Measurements from ENCODE around the gene FTSJ3. TPM values are rescaled to one million over a fixed set of nuclear protein-coding genes. Genes with fewer than 3 reads are reported as not detected.

The FTSJ3 gene
- total and polyA plus RNA-seq, 4 donors = 26.1 to 49.8 (median 39.9) TPM

- H3K4me3 ChIP-seq (ENCODE audit: low read depth, low read length) = no peak overlapping the region
- WGBS (ENCODE audit: insufficient coverage) = 84% methylated on average over 8 of the region's 10 CpGs
- H3K27ac ChIP-seq (ENCODE audit: low read depth, low read length) = no peak overlapping the region
- H3K36me3 ChIP-seq (ENCODE audit: control insufficient read depth, insufficient read depth, low read length) = peaks cover 81% of the 10 kb centered on the region
- H3K9me3 ChIP-seq (ENCODE audit: control insufficient read depth, insufficient read depth, low read length) = no peaks in the 10 kb centered on the region
- DNase-seq (ENCODE audit: low read depth in 4 of 6, low spot score in 6 of 6) = no peak
- H3K27me3 ChIP-seq (ENCODE audit: control insufficient read depth, insufficient read depth, low read length) = no peaks in the 10 kb centered on the region
- no peaks in the 10 kb centered on the region for H3K4me1 ChIP-seq (ENCODE audit: control insufficient read depth, insufficient read depth, low read length)
These were observed 6.4 kb downstream of the FTSJ3 start for GRCh38 chr17:63820963-63821561.

GRCh38 chr17:63819585-63820537, 7.6 kb downstream of the FTSJ3 start:
- H3K4me3 ChIP-seq (ENCODE audit: low read depth, low read length) = no peak overlapping the region
- no peak overlapping the region for H3K27ac ChIP-seq (ENCODE audit: low read depth, low read length)
- no peaks in the 10 kb centered on the region for H3K4me1 ChIP-seq (ENCODE audit: control insufficient read depth, insufficient read depth, low read length)
- WGBS (ENCODE audit: insufficient coverage) = 86% methylated on average over 18 of the region's 21 CpGs
- no peak for DNase-seq (ENCODE audit: low read depth in 4 of 6, low spot score in 6 of 6)
- peaks cover 86% of the 10 kb centered on the region for H3K36me3 ChIP-seq (ENCODE audit: control insufficient read depth, insufficient read depth, low read length)
- H3K27me3 ChIP-seq (ENCODE audit: control insufficient read depth, insufficient read depth, low read length) = no peaks in the 10 kb centered on the region
- no peaks in the 10 kb centered on the region for H3K9me3 ChIP-seq (ENCODE audit: control insufficient read depth, insufficient read depth, low read length)

- 97% methylated on average over 4 of the region's 6 CpGs for WGBS (ENCODE audit: insufficient coverage)
- H3K36me3 ChIP-seq (ENCODE audit: control insufficient read depth, insufficient read depth, low read length) = peaks cover 86% of the 10 kb centered on the region
- H3K27ac ChIP-seq (ENCODE audit: low read depth, low read length) = no peak overlapping the region
These were observed 8.3 kb downstream of the FTSJ3 start for GRCh38 chr17:63819131-63819530.

GRCh38 chr17:63817736-63818385, 9.6 kb downstream of the FTSJ3 start:
- Histone ChIP-seq H3K4me3 (ENCODE audit: low read depth, low read length) (no peak overlapping the region), H3K4me1 (ENCODE audit: control insufficient read depth, insufficient read depth, low read length) (no peaks in the 10 kb centered on the region), H3K27me3 (ENCODE audit: control insufficient read depth, insufficient read depth, low read length) (no peaks in the 10 kb centered on the region), H3K36me3 (ENCODE audit: control insufficient read depth, insufficient read depth, low read length) (peaks cover 86% of the 10 kb centered on the region), H3K27ac (ENCODE audit: low read depth, low read length) (no peak overlapping the region), H3K9me3 (ENCODE audit: control insufficient read depth, insufficient read depth, low read length) (no peaks in the 10 kb centered on the region)
- DNase-seq (ENCODE audit: low read depth in 4 of 6, low spot score in 6 of 6) = no peak
- WGBS (ENCODE audit: insufficient coverage) = 85% methylated on average over 27 of the region's 27 CpGs

More at GRCh38 chr17:63819131-63819530, 8.3 kb downstream of the FTSJ3 start:
- no peak for DNase-seq (ENCODE audit: low read depth in 4 of 6, low spot score in 6 of 6)
- Histone ChIP-seq H3K27me3 (ENCODE audit: control insufficient read depth, insufficient read depth, low read length) (no peaks in the 10 kb centered on the region), H3K9me3 (ENCODE audit: control insufficient read depth, insufficient read depth, low read length) (no peaks in the 10 kb centered on the region), H3K4me1 (ENCODE audit: control insufficient read depth, insufficient read depth, low read length) (no peaks in the 10 kb centered on the region), H3K4me3 (ENCODE audit: low read depth, low read length) (no peak overlapping the region)

GRCh38 chr17:63816669-63817068, 10.8 kb downstream of the FTSJ3 start:
- Histone ChIP-seq H3K9me3 (ENCODE audit: control insufficient read depth, insufficient read depth, low read length) (no peaks in the 10 kb centered on the region), H3K36me3 (ENCODE audit: control insufficient read depth, insufficient read depth, low read length) (peaks cover 87% of the 10 kb centered on the region)
- WGBS (ENCODE audit: insufficient coverage) = 93% methylated on average over 4 of the region's 4 CpGs

GRCh38 chr17:63816123-63816522, 11.3 kb downstream of the FTSJ3 start:
- no peaks in the 10 kb centered on the region for H3K4me1 ChIP-seq (ENCODE audit: control insufficient read depth, insufficient read depth, low read length)
- no peak for DNase-seq (ENCODE audit: low read depth in 4 of 6, low spot score in 6 of 6)
- no peak overlapping the region for H3K4me3 ChIP-seq (ENCODE audit: low read depth, low read length)
- no peaks in the 10 kb centered on the region for H3K9me3 ChIP-seq (ENCODE audit: control insufficient read depth, insufficient read depth, low read length)
- WGBS (ENCODE audit: insufficient coverage) = 90% methylated on average over 2 of the region's 2 CpGs
- H3K36me3 ChIP-seq (ENCODE audit: control insufficient read depth, insufficient read depth, low read length) = peaks cover 87% of the 10 kb centered on the region
- H3K27me3 ChIP-seq (ENCODE audit: control insufficient read depth, insufficient read depth, low read length) = no peaks in the 10 kb centered on the region
- no peak overlapping the region for H3K27ac ChIP-seq (ENCODE audit: low read depth, low read length)

More at GRCh38 chr17:63816669-63817068, 10.8 kb downstream of the FTSJ3 start:
- Histone ChIP-seq H3K4me3 (ENCODE audit: low read depth, low read length) (no peak overlapping the region), H3K27ac (ENCODE audit: low read depth, low read length) (no peak overlapping the region), H3K4me1 (ENCODE audit: control insufficient read depth, insufficient read depth, low read length) (no peaks in the 10 kb centered on the region), H3K27me3 (ENCODE audit: control insufficient read depth, insufficient read depth, low read length) (no peaks in the 10 kb centered on the region)
- no peak for DNase-seq (ENCODE audit: low read depth in 4 of 6, low spot score in 6 of 6)

- WGBS (ENCODE audit: insufficient coverage) = 90% methylated on average over 2 of the region's 9 CpGs
- H3K27ac ChIP-seq (ENCODE audit: low read depth, low read length) = no peak overlapping the region
- DNase-seq (ENCODE audit: low read depth in 4 of 6, low spot score in 6 of 6) = no peak
These were observed 17.5 kb downstream of the FTSJ3 start for GRCh38 chr17:63809970-63810369.

GRCh38 chr17:63805591-63805990, 21.9 kb downstream of the FTSJ3 start:
- no peaks in the 10 kb centered on the region for H3K4me1 ChIP-seq (ENCODE audit: control insufficient read depth, insufficient read depth, low read length)
- no peak overlapping the region for H3K27ac ChIP-seq (ENCODE audit: low read depth, low read length)
- WGBS (ENCODE audit: insufficient coverage) = no CpG with 5 or more reads among the region's 2 CpGs
- no peak overlapping the region for H3K4me3 ChIP-seq (ENCODE audit: low read depth, low read length)
- no peak for DNase-seq (ENCODE audit: low read depth in 4 of 6, low spot score in 6 of 6)
- no peaks in the 10 kb centered on the region for H3K9me3 ChIP-seq (ENCODE audit: control insufficient read depth, insufficient read depth, low read length)
- H3K27me3 ChIP-seq (ENCODE audit: control insufficient read depth, insufficient read depth, low read length) = no peaks in the 10 kb centered on the region
- H3K36me3 ChIP-seq (ENCODE audit: control insufficient read depth, insufficient read depth, low read length) = peaks cover 43% of the 10 kb centered on the region

More at GRCh38 chr17:63809970-63810369, 17.5 kb downstream of the FTSJ3 start:
- Histone ChIP-seq H3K9me3 (ENCODE audit: control insufficient read depth, insufficient read depth, low read length) (no peaks in the 10 kb centered on the region), H3K4me3 (ENCODE audit: low read depth, low read length) (no peak overlapping the region), H3K27me3 (ENCODE audit: control insufficient read depth, insufficient read depth, low read length) (no peaks in the 10 kb centered on the region), H3K4me1 (ENCODE audit: control insufficient read depth, insufficient read depth, low read length) (no peaks in the 10 kb centered on the region), H3K36me3 (ENCODE audit: control insufficient read depth, insufficient read depth, low read length) (peaks cover 50% of the 10 kb centered on the region)

- Histone ChIP-seq H3K4me1 (ENCODE audit: control insufficient read depth, insufficient read depth, low read length) (no peaks in the 10 kb centered on the region), H3K27me3 (ENCODE audit: control insufficient read depth, insufficient read depth, low read length) (no peaks in the 10 kb centered on the region), H3K27ac (ENCODE audit: low read depth, low read length) (no peak overlapping the region), H3K4me3 (ENCODE audit: low read depth, low read length) (no peak overlapping the region), H3K36me3 (ENCODE audit: control insufficient read depth, insufficient read depth, low read length) (peaks cover 41% of the 10 kb centered on the region), H3K9me3 (ENCODE audit: control insufficient read depth, insufficient read depth, low read length) (no peaks in the 10 kb centered on the region)
- WGBS (ENCODE audit: insufficient coverage) = 100% methylated on average over 1 of the region's 1 CpG
- DNase-seq (ENCODE audit: low read depth in 4 of 6, low spot score in 6 of 6) = no peak
These were observed 23.1 kb downstream of the FTSJ3 start for GRCh38 chr17:63804328-63804727.
